ENCODE results near the gene PPP2R5C.
A peak's percentile ranks its signal among the peaks of the same experiment; 100 is the strongest.

Gene PPP2R5C

GRCh38 chr14:101917413-101918017 lies 156.0 kb downstream of the PPP2R5C start:
- no peak for DNase-seq (ENCODE audit: low spot score)

- DNase-seq (ENCODE audit: low spot score), result no peak
Measured at GRCh38 chr14:101918065-101918989, 156.8 kb downstream of the PPP2R5C start.

- DNase-seq (ENCODE audit: low spot score), result no peak
Measured at GRCh38 chr14:101920271-101920670, 158.8 kb downstream of the PPP2R5C start.

- no peak for DNase-seq (ENCODE audit: low spot score)
Measured at GRCh38 chr14:101922866-101923265, 161.4 kb downstream of the PPP2R5C start.

- DNase-seq (ENCODE audit: low spot score), result no peak
Measured at GRCh38 chr14:101925152-101925551, 163.6 kb downstream of the PPP2R5C start.

GRCh38 chr14:101926085-101926484 lies 164.6 kb downstream of the PPP2R5C start:
- no peak for DNase-seq (ENCODE audit: low spot score)

GRCh38 chr14:101926620-101927019 lies 165.1 kb downstream of the PPP2R5C start:
- no peak for DNase-seq (ENCODE audit: low spot score)

- peak; percentile 96 for DNase-seq (ENCODE audit: low spot score)
Measured at GRCh38 chr14:101927859-101928258, 166.3 kb downstream of the PPP2R5C start.

- no peak for DNase-seq (ENCODE audit: low spot score)
Measured at GRCh38 chr14:101928415-101928841, 166.9 kb downstream of the PPP2R5C start.

GRCh38 chr14:101929096-101929495 lies 167.6 kb downstream of the PPP2R5C start:
- no peak for DNase-seq (ENCODE audit: low spot score)

- no peak for DNase-seq (ENCODE audit: low spot score)
Measured at GRCh38 chr14:101929946-101930345, 168.4 kb downstream of the PPP2R5C start.

GRCh38 chr14:101932673-101933072 lies 171.2 kb downstream of the PPP2R5C start:
- DNase-seq (ENCODE audit: low spot score), result no peak

GRCh38 chr14:101933209-101933608 lies 171.7 kb downstream of the PPP2R5C start:
- DNase-seq (ENCODE audit: low spot score), result no peak

GRCh38 chr14:101934601-101935150 lies 173.2 kb downstream of the PPP2R5C start:
- DNase-seq (ENCODE audit: low spot score), result no peak

GRCh38 chr14:101937926-101938767 lies 176.6 kb downstream of the PPP2R5C start:
- DNase-seq (ENCODE audit: low spot score), result no peak

GRCh38 chr14:101939646-101940170 lies 178.2 kb downstream of the PPP2R5C start:
- no peak for DNase-seq (ENCODE audit: low spot score)

GRCh38 chr14:101944451-101944850 lies 182.9 kb downstream of the PPP2R5C start:
- no peak for DNase-seq (ENCODE audit: low spot score)

GRCh38 chr14:101945171-101945570 lies 183.7 kb downstream of the PPP2R5C start:
- DNase-seq (ENCODE audit: low spot score), result no peak

- no peak for DNase-seq (ENCODE audit: low spot score)
Measured at GRCh38 chr14:101947577-101947903, 186.0 kb downstream of the PPP2R5C start.

- DNase-seq (ENCODE audit: low spot score), result peak; percentile 99
Measured at GRCh38 chr14:101947904-101948665, 186.6 kb downstream of the PPP2R5C start.

GRCh38 chr14:101948666-101949216 lies 187.2 kb downstream of the PPP2R5C start:
- DNase-seq (ENCODE audit: low spot score), result no peak

Measured in hepatic stellate cell (primary cell).